GM19452 (cell line): ENCODE data around the gene SLC35F2.
A peak's percentile ranks its signal among the peaks of the same experiment; 100 is the strongest.
"Not testable (repeated sequence)": the region's sequence is repeated elsewhere in the genome, so short reads cannot be mapped to it uniquely, and the experiment has no call there.

Source experiments
- ATAC-seq: cut with Tn5 transposase; IDR thresholded peaks from one replicate; pipeline ENCODE4 v1.9.1; 2021; ENCODE audit not compliant: unreplicated experiment

The SLC35F2 gene

GRCh38 chr11:107842412-107843100, 16.0 kb downstream of the SLC35F2 start:
- ATAC-seq, result no peak

- ATAC-seq, result peak; percentile 32
Observed at GRCh38 chr11:107840129-107840484, 18.5 kb downstream of the SLC35F2 start.

DNA sequence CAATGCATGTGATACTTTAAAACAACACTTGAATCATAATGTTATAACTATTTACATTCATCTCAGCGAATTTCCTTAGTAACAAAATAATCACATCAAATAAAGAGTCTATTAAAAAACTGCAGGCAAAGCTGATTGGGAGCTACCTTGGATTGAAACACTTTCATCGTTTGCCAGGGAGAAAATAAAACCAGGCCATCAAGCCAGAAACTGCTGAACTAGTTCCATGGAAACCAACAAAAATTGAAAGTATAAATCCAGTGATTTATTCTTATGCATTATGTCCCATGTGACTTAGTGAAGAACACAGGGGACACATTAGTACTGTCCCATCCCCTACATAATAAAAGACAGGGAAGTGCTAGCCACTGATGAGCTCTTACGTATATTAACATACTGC, 21.7 kb downstream of the SLC35F2 start:
- no peak for ATAC-seq

- ATAC-seq, result no peak
Observed at GRCh38 chr11:107834995-107835394, 23.6 kb downstream of the SLC35F2 start.

GRCh38 chr11:107833926-107834325, 24.7 kb downstream of the SLC35F2 start:
- not testable (repeated sequence) for ATAC-seq

DNA sequence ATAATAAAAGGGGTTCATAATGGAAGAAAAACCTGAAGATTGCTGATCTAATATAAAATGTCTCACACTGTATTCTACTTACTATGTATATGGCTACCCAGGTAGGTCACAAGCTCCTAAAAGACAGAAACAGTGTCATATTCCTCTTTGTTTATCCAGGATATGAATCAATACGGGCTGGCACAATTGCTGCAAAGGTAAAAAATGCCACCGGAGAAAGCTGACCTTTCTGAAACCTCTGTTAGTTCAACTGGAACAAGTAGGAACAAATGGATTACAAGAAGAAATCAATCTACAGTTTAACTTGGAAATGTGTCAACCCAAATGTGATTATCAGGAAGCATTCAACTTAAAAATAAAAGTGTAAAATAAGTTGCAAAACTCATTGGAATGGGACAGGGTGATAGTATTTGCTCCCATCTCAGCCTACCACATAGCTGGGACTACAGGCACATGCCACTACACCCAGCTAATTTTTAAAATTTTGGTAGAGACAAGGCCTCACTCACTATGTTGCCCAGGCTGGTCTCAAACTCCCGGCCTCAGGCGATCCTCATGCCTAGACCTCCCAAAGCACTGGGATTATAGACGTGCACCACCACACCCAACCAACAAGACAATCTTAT, 27.6 kb downstream of the SLC35F2 start:
- no peak for ATAC-seq

DNA sequence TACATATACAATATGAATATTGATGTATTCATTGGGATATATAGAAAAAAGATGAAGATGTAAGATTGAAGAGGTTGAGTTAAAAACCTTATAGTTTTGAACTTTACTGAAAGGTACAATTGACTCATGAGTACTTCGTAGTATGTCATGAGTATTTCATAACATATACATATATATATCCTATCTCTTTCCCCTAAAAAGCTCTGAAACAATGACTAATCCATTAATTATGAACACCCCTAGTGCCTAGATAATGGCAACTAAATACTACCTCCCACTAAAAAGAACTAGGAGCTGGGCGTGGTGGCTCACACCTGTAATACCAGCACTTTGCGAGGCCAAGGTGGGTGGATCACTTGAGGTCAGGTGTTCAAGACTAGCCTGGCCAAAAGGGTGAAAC, 31.5 kb downstream of the SLC35F2 start:
- ATAC-seq, result no peak

DNA sequence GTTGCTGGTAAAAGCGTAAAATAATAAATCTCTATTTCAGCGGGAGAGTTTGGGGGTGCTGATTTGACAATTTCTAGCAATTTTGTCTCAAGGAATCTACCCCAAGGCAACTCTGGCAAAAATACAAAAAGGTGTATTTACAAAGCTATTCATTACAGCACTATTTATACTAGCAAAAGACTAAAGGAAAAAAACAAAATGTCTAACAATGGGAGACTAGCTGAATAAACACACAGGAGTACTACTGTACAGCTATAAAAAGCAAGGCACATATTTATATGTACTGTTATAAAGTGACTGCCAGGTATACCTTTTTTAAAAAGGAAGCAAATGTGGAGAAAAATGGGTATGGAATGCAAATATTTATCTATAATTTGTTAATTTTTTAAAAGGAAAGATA, 32.7 kb downstream of the SLC35F2 start:
- ATAC-seq, result no peak

- ATAC-seq, result no peak
Observed at GRCh38 chr11:107824668-107825369, 33.8 kb downstream of the SLC35F2 start.

DNA sequence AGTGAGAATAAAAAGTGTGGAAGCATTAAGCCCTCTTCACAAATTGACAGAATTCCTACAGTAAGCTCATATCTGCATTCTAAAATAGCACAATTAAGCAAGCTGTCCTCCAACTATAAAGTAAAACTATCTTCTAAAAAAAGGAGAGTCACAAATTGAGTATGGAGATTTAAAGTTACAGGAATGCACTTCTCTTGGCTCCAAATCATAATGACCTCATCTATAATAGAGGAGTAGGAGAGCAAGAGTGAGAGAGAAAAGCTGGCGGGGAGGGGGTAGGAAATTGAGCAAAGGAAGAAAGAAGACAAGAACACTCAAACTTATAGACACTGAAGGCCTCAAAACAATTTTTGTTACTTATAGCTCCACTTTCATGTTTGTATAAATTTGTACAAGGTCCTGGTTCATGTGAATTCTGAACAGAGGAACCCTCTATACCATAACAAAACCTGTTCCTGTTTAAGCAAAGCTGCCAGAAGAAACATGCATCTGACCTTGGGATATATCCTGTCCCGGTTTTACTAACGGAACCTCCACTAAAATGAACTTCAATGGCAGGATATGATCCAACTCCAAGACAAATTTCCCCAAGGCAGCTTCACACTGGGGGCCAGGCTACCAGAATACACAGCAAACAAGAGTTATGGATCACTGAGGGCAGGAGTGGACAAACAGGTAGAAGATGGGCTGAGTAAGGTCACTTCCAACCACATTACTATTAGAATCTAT, 37.2 kb downstream of the SLC35F2 start:
- ATAC-seq, result no peak

DNA sequence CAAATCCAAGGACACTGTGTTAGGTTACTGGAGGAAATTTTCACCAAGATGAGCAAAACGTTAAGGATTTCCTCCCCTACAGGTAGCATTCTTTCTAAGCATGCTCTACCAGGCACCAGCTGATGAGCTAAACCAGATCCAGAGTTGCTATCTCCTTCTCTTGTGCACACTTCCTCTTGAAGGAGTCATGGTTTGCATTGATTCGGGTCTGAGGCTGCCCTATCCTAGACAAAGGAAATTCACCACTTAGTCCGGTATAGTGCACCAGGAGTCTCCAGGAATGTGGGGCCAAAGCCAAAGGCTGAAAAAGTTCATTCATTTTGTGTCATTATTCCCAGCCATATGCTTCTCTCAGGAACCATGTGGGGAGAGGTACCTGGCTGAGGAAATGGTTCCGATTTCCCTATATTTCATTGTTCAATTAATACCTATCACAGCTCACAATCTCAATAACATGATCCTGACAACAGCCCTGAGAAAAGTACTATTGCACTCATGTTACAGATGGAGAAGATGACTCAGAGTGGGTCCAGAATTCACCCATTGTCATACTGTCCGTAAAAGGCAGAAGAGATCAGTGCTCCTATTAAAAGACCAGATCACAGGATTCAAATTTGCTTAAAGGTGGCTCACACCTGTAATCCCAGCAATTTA, 39.1 kb downstream of the SLC35F2 start:
- ATAC-seq, result no peak

DNA sequence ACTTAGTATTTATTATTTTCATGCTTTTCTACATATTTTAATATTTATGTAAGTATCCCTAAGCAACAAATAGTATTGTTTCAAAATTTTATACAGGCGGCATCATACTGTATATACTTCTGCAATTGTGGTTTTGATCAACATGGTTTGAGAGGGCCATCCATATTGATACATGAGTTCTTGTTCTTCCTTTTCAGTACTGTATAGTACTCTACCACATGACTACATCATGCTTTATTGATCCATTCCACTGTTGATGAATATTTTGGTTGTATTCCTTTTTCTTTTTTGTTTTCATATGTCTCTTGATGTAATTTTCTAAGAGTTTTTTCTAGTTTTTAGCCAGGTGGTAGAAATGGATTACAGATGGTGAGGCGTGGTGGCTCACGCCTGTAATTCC, 40.1 kb downstream of the SLC35F2 start:
- ATAC-seq, result no peak

GRCh38 chr11:107816028-107816427, 42.6 kb downstream of the SLC35F2 start:
- ATAC-seq, result no peak

DNA sequence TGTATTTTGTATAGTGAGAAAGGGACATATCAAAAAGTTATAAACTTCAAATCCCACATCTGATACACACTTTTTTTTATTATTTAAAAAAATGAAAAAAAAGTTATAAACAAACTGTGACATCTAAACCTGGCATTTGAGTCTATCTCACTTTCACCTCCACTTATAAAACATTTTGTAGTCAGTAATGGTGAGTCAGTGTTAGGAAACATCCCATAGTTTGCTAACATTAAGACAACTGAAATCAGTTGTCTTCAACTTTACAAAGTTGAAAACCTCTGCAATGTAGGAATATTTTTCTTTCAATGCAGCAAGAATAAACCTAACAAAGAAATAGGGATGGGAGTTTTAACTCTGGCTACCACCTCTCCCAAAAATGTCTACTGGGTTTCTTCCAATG, 47.7 kb downstream of the SLC35F2 start:
- ATAC-seq, result no peak

DNA sequence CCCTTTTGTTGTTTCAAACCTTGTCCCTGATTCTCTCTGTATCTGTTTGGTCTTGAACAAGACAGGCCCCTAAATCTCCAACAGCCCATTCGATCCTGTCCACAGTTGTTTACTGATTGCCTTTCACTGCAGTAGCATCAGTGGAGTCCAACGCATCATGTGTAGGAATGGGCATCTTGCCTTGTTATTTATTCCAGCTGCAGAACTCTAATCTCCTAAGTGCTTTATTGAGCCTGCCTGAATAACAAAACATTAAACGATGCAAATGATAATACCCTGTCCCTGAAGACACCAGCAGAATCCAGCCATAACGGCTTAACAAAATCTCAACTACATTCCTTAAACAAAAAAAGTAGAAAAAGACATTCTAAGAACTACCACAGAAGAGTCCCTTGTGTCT, 50.1 kb downstream of the SLC35F2 start:
- ATAC-seq, result no peak

DNA sequence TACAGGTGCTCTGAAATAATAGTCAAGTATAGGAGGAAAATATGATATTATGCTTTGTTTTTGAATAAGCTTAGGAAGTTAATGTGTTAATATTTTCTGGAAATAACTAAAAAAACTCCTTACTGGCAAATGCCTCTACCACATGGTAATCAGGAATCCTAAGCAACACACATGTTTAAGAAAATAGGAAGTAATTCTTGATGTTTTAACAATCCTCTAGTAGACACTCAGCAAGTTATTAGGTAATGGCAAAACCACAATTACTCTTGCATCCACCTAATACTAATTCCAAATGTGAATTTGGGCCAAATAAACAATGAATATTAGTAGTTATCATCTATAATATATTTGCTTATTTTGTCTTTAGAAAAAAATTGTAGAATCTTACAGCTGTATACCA, 53.6 kb downstream of the SLC35F2 start:
- no peak for ATAC-seq

DNA sequence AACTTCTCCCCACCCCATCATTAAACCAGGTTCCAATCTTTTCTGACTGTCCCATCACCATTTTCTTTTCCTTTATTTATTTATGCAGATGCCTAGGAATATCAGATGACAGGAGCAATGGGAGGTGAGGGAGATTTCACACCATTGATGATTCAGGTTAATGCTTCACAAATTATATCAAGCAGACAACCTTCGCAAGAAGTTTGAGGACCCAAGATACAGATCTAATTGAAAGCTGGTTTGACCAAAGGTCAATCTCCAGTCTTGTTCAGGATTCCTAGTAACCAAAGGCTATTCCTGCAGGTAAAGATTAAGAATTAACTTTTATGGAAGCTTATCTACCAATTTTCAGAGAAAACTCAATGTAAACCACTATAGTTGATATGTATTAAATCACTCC, 54.4 kb downstream of the SLC35F2 start:
- ATAC-seq, result no peak

GRCh38 chr11:107801641-107802040, 56.9 kb downstream of the SLC35F2 start:
- ATAC-seq, result no peak

- peak; percentile 89 for ATAC-seq
Observed at GRCh38 chr11:107799218-107799859, 59.2 kb downstream of the SLC35F2 start.

DNA sequence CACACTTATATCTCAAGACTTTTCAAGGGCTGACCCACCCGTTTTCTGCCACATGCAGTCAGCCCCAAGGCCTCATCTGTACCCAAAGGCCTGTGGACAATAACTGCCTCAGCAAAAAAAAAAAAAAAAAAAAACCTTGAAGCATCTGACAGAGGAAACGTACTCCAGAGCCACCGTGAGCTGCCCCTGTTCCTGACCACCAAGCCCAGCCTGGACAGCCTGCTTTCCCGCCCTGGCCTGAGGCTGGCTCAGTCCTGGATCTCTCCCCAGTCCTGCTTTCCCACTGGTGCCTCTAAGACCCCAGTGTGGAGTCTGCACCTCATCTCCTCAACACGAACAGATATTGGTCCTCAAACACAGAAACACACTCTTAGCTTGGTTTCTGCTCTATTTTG, 66.5 kb downstream of the SLC35F2 start:
- no peak for ATAC-seq
